ENCODE results near the gene KIF6.
"Not testable (repeated sequence)": the region's sequence is repeated elsewhere in the genome, so short reads cannot be mapped to it uniquely, and the experiment has no call there.

The KIF6 gene

GRCh38 chr6:39724787-39725631, at the start of gene KIF6:
Gene KIF6, minus strand, starts transcription at chr6:39725408. Its CDS starts 98 bp downstream, at chr6:39725310.
- peak; percentile 73 for DNase-seq (ENCODE audit: low read depth, low spot score)

- DNase-seq (ENCODE audit: low read depth, low spot score) = no peak
Measured at GRCh38 chr6:39773782-39774181, 48.6 kb upstream of the KIF6 start.

GRCh38 chr6:39772559-39773273, 47.5 kb upstream of the KIF6 start:
- no peak for DNase-seq (ENCODE audit: low read depth, low spot score)

GRCh38 chr6:39770446-39770845, 45.2 kb upstream of the KIF6 start:
- no peak for DNase-seq (ENCODE audit: low read depth, low spot score)

- no peak for DNase-seq (ENCODE audit: low read depth, low spot score)
Measured at GRCh38 chr6:39769012-39769411, 43.8 kb upstream of the KIF6 start.

- DNase-seq (ENCODE audit: low read depth, low spot score) = no peak
Measured at GRCh38 chr6:39765508-39766065, 40.4 kb upstream of the KIF6 start.

- no peak for DNase-seq (ENCODE audit: low read depth, low spot score)
Measured at GRCh38 chr6:39760226-39760952, 35.2 kb upstream of the KIF6 start.

- no peak for DNase-seq (ENCODE audit: low read depth, low spot score)
Measured at GRCh38 chr6:39758905-39759605, 33.8 kb upstream of the KIF6 start.

- DNase-seq (ENCODE audit: low read depth, low spot score) = no peak
Measured at GRCh38 chr6:39756582-39756981, 31.4 kb upstream of the KIF6 start.

GRCh38 chr6:39755231-39755630, 30.0 kb upstream of the KIF6 start:
- no peak for DNase-seq (ENCODE audit: low read depth, low spot score)

GRCh38 chr6:39754514-39755115, 29.4 kb upstream of the KIF6 start:
- no peak for DNase-seq (ENCODE audit: low read depth, low spot score)

- no peak for DNase-seq (ENCODE audit: low read depth, low spot score)
Measured at GRCh38 chr6:39753725-39754045, 28.5 kb upstream of the KIF6 start.

- DNase-seq (ENCODE audit: low read depth, low spot score) = no peak
Measured at GRCh38 chr6:39752835-39753724, 27.9 kb upstream of the KIF6 start.

GRCh38 chr6:39746795-39747194, 21.6 kb upstream of the KIF6 start:
- no peak for DNase-seq (ENCODE audit: low read depth, low spot score)

GRCh38 chr6:39733704-39734103, 8.5 kb upstream of the KIF6 start:
- no peak for DNase-seq (ENCODE audit: low read depth, low spot score)

- DNase-seq (ENCODE audit: low read depth, low spot score) = no peak
Measured at GRCh38 chr6:39731565-39731964, 6.4 kb upstream of the KIF6 start.

- no peak for DNase-seq (ENCODE audit: low read depth, low spot score)
Measured at GRCh38 chr6:39729945-39730344, 4.7 kb upstream of the KIF6 start.

- no peak for DNase-seq (ENCODE audit: low read depth, low spot score)
Measured at GRCh38 chr6:39725632-39725997, 407 bp upstream of the KIF6 start.

GRCh38 chr6:39723350-39723749, 1.9 kb downstream of the KIF6 start:
- DNase-seq (ENCODE audit: low read depth, low spot score) = not testable (repeated sequence)

GRCh38 chr6:39714802-39715201, 10.4 kb downstream of the KIF6 start:
- no peak for DNase-seq (ENCODE audit: low read depth, low spot score)
